Measurements from ENCODE around the gene C4orf50.

- TF ChIP-seq POLR2A (IDR thresholded peaks at IDR 0.05; ENCODE audit: insufficient read depth in 1 of 2, low read depth in 2 of 2, low read length in 2 of 2) (no peak), EZH2 (conservative IDR thresholded peaks at IDR 0.05; ENCODE audit: low read depth, low read length) (no peak), ZNF230 (CRISPR knock-in tag; IDR thresholded peaks at IDR 0.05) (no peak)
These were observed 86.7 kb downstream of the C4orf50 start for GRCh38 chr4:5931526-5931925.

Measured in HepG2 (cell line).